ENCODE measurements around the gene PTX4.

The PTX4 gene

GRCh38 chr16:1455190-1456171, 33.3 kb downstream of the PTX4 start:
- Histone ChIP-seq H3K9me3 (replicated peaks; ENCODE audit: insufficient read depth, low read length) (no peaks in the 10 kb centered on the region), H3K9me2 (replicated peaks; ENCODE audit: insufficient read depth, low read length) (no peaks in the 10 kb centered on the region), H3K36me3 (replicated peaks; ENCODE audit: insufficient read depth, low read length) (no peaks in the 10 kb centered on the region), H2AFZ (ENCODE audit: low read length) (no peak overlapping the region), H3K27ac (ENCODE audit: low read length) (no peak overlapping the region), H3K4me1 (ENCODE audit: low read length) (no peaks in the 10 kb centered on the region), H3F3A (ENCODE audit: insufficient read depth, low read length) (no peaks in the 10 kb centered on the region), H3K9ac (ENCODE audit: low read length) (no peak overlapping the region), H3K27me3 (replicated peaks; ENCODE audit: insufficient read depth, low read length) (no peaks in the 10 kb centered on the region), H3K4me2 (ENCODE audit: low read depth, low read length) (no peak overlapping the region), H3K79me2 (ENCODE audit: low read length) (no peaks in the 10 kb centered on the region), H4K20me1 (ENCODE audit: insufficient read depth, low read length) (no peaks in the 10 kb centered on the region), H3K4me3 (ENCODE audit: low read length) (no peak overlapping the region)
- TF ChIP-seq, protein P1, sequence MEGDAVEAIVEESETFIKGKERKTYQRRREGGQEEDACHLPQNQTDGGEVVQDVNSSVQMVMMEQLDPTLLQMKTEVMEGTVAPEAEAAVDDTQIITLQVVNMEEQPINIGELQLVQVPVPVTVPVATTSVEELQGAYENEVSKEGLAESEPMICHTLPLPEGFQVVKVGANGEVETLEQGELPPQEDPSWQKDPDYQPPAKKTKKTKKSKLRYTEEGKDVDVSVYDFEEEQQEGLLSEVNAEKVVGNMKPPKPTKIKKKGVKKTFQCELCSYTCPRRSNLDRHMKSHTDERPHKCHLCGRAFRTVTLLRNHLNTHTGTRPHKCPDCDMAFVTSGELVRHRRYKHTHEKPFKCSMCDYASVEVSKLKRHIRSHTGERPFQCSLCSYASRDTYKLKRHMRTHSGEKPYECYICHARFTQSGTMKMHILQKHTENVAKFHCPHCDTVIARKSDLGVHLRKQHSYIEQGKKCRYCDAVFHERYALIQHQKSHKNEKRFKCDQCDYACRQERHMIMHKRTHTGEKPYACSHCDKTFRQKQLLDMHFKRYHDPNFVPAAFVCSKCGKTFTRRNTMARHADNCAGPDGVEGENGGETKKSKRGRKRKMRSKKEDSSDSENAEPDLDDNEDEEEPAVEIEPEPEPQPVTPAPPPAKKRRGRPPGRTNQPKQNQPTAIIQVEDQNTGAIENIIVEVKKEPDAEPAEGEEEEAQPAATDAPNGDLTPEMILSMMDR (IDR thresholded peaks at IDR 0.05; ENCODE audit: low read length): no peak
- TF ChIP-seq EZH2 (optimal IDR thresholded peaks at IDR 0.05; ENCODE audit: low read depth, low read length) (no peak), EZH2phosphoT487 (IDR thresholded peaks at IDR 0.05; ENCODE audit: low read length) (no peak)
- DNase-seq: no peak

DNA sequence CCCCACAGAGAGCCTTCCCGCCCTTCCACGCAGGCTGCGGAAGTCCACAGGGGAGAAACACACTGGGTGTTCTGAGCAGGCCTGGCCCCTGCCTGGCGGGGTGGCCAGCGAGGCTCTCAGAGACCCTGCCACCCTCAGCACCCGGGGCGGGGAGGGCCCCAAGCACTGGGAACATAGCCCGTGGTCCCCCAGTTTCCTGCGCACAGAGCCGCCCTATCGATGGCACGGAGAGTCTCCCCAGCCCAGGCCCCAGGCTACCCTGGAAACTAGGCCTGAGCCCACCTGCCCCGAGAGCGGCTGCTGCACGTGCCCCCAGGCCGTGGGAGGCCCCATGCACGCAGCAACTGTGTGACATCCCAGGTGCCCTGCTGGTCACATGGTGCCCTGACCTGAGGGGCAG, 34.2 kb downstream of the PTX4 start:
- no peak overlapping the region for H3K4me3 ChIP-seq (ENCODE audit: low read length)
- H3K27me3 ChIP-seq (replicated peaks; ENCODE audit: insufficient read depth, low read length): no peaks in the 10 kb centered on the region
- no peak overlapping the region for H3K4me2 ChIP-seq (ENCODE audit: low read depth, low read length)
- H3K9ac ChIP-seq (ENCODE audit: low read length): no peak overlapping the region
- H3K79me2 ChIP-seq (ENCODE audit: low read length): no peaks in the 10 kb centered on the region
- H3K9me3 ChIP-seq (replicated peaks; ENCODE audit: insufficient read depth, low read length): no peaks in the 10 kb centered on the region
- no peaks in the 10 kb centered on the region for H3F3A ChIP-seq (ENCODE audit: insufficient read depth, low read length)
- no peak overlapping the region for H2AFZ ChIP-seq (ENCODE audit: low read length)
- TF ChIP-seq EZH2 (optimal IDR thresholded peaks at IDR 0.05; ENCODE audit: low read depth, low read length) (no peak), EZH2phosphoT487 (IDR thresholded peaks at IDR 0.05; ENCODE audit: low read length) (no peak)
- TF ChIP-seq, protein P1 (IDR thresholded peaks at IDR 0.05; ENCODE audit: low read length): no peak
- H3K36me3 ChIP-seq (replicated peaks; ENCODE audit: insufficient read depth, low read length): no peaks in the 10 kb centered on the region
- no peaks in the 10 kb centered on the region for H3K4me1 ChIP-seq (ENCODE audit: low read length)
- no peak for DNase-seq
- H3K27ac ChIP-seq (ENCODE audit: low read length): no peak overlapping the region
- H3K9me2 ChIP-seq (replicated peaks; ENCODE audit: insufficient read depth, low read length): no peaks in the 10 kb centered on the region
- no peaks in the 10 kb centered on the region for H4K20me1 ChIP-seq (ENCODE audit: insufficient read depth, low read length)

DNA sequence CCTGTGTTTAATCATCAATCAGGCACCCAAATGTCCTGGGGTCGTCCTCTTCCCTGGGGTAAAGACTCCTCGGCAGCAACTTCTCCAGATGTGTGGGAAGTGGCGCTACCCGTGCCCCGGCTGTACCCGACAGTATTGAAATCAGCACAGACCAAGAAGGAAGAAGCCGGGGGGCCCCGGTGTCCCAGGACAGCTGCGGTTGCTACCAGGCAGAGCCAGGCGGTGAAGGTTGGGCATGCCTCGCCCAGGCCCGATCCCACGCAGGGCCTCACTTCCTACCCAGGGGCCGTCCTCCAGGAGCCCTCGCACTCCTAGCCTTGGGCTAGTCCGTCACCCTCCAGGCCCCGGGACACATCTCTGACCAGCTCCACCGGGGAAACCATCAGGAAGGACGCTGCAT, 35.4 kb downstream of the PTX4 start:
- Histone ChIP-seq H3K4me1 (ENCODE audit: low read length) (no peaks in the 10 kb centered on the region), H2AFZ (ENCODE audit: low read length) (no peak overlapping the region), H3K27me3 (replicated peaks; ENCODE audit: insufficient read depth, low read length) (no peaks in the 10 kb centered on the region), H3F3A (ENCODE audit: insufficient read depth, low read length) (no peaks in the 10 kb centered on the region), H3K9ac (ENCODE audit: low read length) (no peak overlapping the region), H3K9me3 (replicated peaks; ENCODE audit: insufficient read depth, low read length) (no peaks in the 10 kb centered on the region), H3K4me2 (ENCODE audit: low read depth, low read length) (no peak overlapping the region), H3K9me2 (replicated peaks; ENCODE audit: insufficient read depth, low read length) (no peaks in the 10 kb centered on the region), H3K36me3 (replicated peaks; ENCODE audit: insufficient read depth, low read length) (no peaks in the 10 kb centered on the region), H3K27ac (ENCODE audit: low read length) (no peak overlapping the region), H3K79me2 (ENCODE audit: low read length) (no peaks in the 10 kb centered on the region), H4K20me1 (ENCODE audit: insufficient read depth, low read length) (no peaks in the 10 kb centered on the region), H3K4me3 (ENCODE audit: low read length) (no peak overlapping the region)
- TF ChIP-seq, protein P1 (IDR thresholded peaks at IDR 0.05; ENCODE audit: low read length): no peak
- TF ChIP-seq EZH2 (optimal IDR thresholded peaks at IDR 0.05; ENCODE audit: low read depth, low read length) (no peak), EZH2phosphoT487 (IDR thresholded peaks at IDR 0.05; ENCODE audit: low read length) (no peak)
- no peak for DNase-seq

Measured in MM.1S (cell line).